KMS-11 (cell line): Measurements from ENCODE around the gene COL18A1.

ENCODE experiments used
- H2AFZ ChIP-seq: fragments of 200-600 bp; sonication (generic); 2 replicates; pipeline ENCODE4 v1.6.1; 2016; ENCODE audit warnings: antibody characterized with exemption, mixed run types, low read depth
- H3K27ac ChIP-seq: fragments of 200-600 bp; sonication (generic); 2 replicates; pipeline ENCODE4 v1.6.1; 2016; ENCODE audit warnings: mild to moderate bottlenecking, mixed run types
- H3K27me3 ChIP-seq: fragments of 200-600 bp; sonication (generic); 2 replicates; pipeline ENCODE4 v1.6.1; 2017; ENCODE audit warnings: mild to moderate bottlenecking, low read depth, mixed run types, moderate library complexity; ENCODE audit not compliant: insufficient read depth
- H3K36me3 ChIP-seq: fragments of 200-600 bp; sonication (generic); 2 replicates; pipeline ENCODE4 v1.6.1; 2017; ENCODE audit warnings: mild to moderate bottlenecking, mixed run types; ENCODE audit not compliant: insufficient read depth
- H3K4me1 ChIP-seq: fragments of 200-600 bp; sonication (generic); 2 replicates; pipeline ENCODE4 v1.6.1; 2016; ENCODE audit warnings: mild to moderate bottlenecking, low read depth, mixed run types; ENCODE audit not compliant: poor library complexity, severe bottlenecking
- H3K4me2 ChIP-seq: fragments of 200-600 bp; sonication (generic); 2 replicates; pipeline ENCODE4 v1.7.0; 2016; ENCODE audit warnings: mild to moderate bottlenecking, mixed run types
- H3K4me3 ChIP-seq: fragments of 200-600 bp; sonication (generic); IDR thresholded peaks from 2 replicates; pipeline ENCODE4 v1.6.1; 2017; ENCODE audit warnings: low read depth, low read length, mixed read lengths; ENCODE audit not compliant: insufficient read depth
- H3K79me2 ChIP-seq: fragments of 200-600 bp; sonication (generic); 2 replicates; pipeline ENCODE4 v1.6.1; 2016; ENCODE audit warnings: low read depth, mixed run types; ENCODE audit not compliant: insufficient read depth
- H3K9ac ChIP-seq: fragments of 200-600 bp; sonication (generic); 2 replicates; pipeline ENCODE4 v1.6.1; 2016; ENCODE audit warnings: mild to moderate bottlenecking, mixed run types
- H4K20me1 ChIP-seq: fragments of 200-600 bp; sonication (generic); 2 replicates; pipeline ENCODE4 v1.6.1; 2016; ENCODE audit warnings: mild to moderate bottlenecking, mixed run types; ENCODE audit not compliant: insufficient read depth
- CTCF ChIP-seq: fragments of 200-600 bp; sonication (generic); conservative IDR thresholded peaks from 2 replicates; pipeline ENCODE4 v1.6.1; 2017; ENCODE audit warnings: low read depth, mild to moderate bottlenecking, antibody characterized with exemption, low read length, moderate library complexity, mixed read lengths

Gene COL18A1

GRCh38 chr21:45473496-45474322 lies 68.7 kb downstream of the COL18A1 start:
- Histone ChIP-seq H3K4me2 (no peak overlapping the region), H2AFZ (no peak overlapping the region), H3K9ac (no peak overlapping the region)

GRCh38 chr21:45474323-45474950 lies 69.5 kb downstream of the COL18A1 start:
- Histone ChIP-seq H3K27ac (no peak overlapping the region), H3K4me2 (no peak overlapping the region), H3K4me1 (no peaks in the 10 kb centered on the region), H3K9ac (no peak overlapping the region), H3K79me2 (no peaks in the 10 kb centered on the region), H3K27me3 (peaks cover 42% of the 10 kb centered on the region; the same call in 1 of the 2 replicates), H2AFZ (no peak overlapping the region), H4K20me1 (no peaks in the 10 kb centered on the region), H3K4me3 (no peak overlapping the region), H3K36me3 (no peaks in the 10 kb centered on the region)
- TF ChIP-seq CTCF: no peak

More at GRCh38 chr21:45473496-45474322, 68.7 kb downstream of the COL18A1 start:
- Histone ChIP-seq H3K27ac (no peak overlapping the region), H3K4me3 (no peak overlapping the region), H3K27me3 (peaks cover 45% of the 10 kb centered on the region; the same call in 1 of the 2 replicates), H4K20me1 (no peaks in the 10 kb centered on the region), H3K36me3 (no peaks in the 10 kb centered on the region), H3K4me1 (no peaks in the 10 kb centered on the region), H3K79me2 (no peaks in the 10 kb centered on the region)
- no peak for TF ChIP-seq CTCF

GRCh38 chr21:45475004-45475685 lies 70.2 kb downstream of the COL18A1 start:
- Histone ChIP-seq H3K9ac (no peak overlapping the region), H3K4me1 (no peaks in the 10 kb centered on the region), H3K4me3 (no peak overlapping the region), H3K4me2 (no peak overlapping the region), H3K27me3 (peaks cover 39% of the 10 kb centered on the region; the same call in 1 of the 2 replicates), H3K27ac (no peak overlapping the region), H3K36me3 (no peaks in the 10 kb centered on the region), H2AFZ (no peak overlapping the region), H3K79me2 (no peaks in the 10 kb centered on the region), H4K20me1 (no peaks in the 10 kb centered on the region)
- TF ChIP-seq CTCF: no peak

- H4K20me1 ChIP-seq: no peaks in the 10 kb centered on the region
- H2AFZ ChIP-seq: no peak overlapping the region
- H3K9ac ChIP-seq: no peak overlapping the region
- peaks cover 37% of the 10 kb centered on the region; the same call in 1 of the 2 replicates for H3K27me3 ChIP-seq
- no peaks in the 10 kb centered on the region for H3K79me2 ChIP-seq
- H3K4me2 ChIP-seq: no peak overlapping the region
- no peak overlapping the region for H3K27ac ChIP-seq
- no peaks in the 10 kb centered on the region for H3K4me1 ChIP-seq
- no peak overlapping the region for H3K4me3 ChIP-seq
- no peak for TF ChIP-seq CTCF
- no peaks in the 10 kb centered on the region for H3K36me3 ChIP-seq
Observed at GRCh38 chr21:45475797-45476570, 71.0 kb downstream of the COL18A1 start.
